GM19372 (cell line): ENCODE measurements around the gene KCNH2.

Experiments
- ATAC-seq: cut with Tn5 transposase; IDR thresholded peaks from one replicate; pipeline ENCODE4 v1.9.1; 2021; ENCODE audit warnings: mild to moderate bottlenecking, low read depth, moderate library complexity; ENCODE audit not compliant: unreplicated experiment

Gene KCNH2

GRCh38 chr7:150997075-150997511 lies 19.0 kb upstream of the KCNH2 start:
- no peak for ATAC-seq

DNA sequence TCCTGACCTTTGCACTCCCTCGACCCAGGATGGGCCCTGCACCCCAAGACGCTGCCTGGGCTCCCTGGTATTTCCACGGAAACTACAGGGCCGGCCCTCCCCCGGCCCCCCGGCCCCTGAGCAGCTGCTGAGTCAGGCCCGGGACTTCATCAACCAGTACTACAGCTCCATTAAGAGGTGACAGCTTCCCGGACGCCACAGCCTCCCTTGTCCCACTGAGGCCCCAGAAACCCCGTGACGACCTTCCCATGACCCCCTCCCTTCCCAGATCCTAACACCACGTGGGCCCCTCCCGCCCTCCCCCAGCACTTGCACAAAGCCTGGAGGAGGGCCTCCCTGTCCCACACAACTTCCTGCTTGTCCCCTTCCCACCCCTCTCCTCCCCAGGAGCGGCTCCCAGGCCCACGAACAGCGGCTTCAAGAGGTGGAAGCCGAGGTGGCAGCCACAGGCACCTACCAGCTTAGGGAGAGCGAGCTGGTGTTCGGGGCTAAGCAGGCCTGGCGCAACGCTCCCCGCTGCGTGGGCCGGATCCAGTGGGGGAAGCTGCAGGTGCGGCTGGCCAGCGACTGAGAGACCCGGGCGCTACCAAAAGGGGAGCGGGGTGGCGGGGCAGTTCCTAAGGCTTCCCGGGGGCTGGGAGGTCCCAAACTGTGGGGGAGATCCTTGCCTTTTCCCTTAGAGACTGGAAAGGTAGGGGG lies 18.4 kb upstream of the KCNH2 start:
- ATAC-seq, result no peak

GRCh38 chr7:150994838-150995510 lies 16.9 kb upstream of the KCNH2 start:
- no peak for ATAC-seq

DNA sequence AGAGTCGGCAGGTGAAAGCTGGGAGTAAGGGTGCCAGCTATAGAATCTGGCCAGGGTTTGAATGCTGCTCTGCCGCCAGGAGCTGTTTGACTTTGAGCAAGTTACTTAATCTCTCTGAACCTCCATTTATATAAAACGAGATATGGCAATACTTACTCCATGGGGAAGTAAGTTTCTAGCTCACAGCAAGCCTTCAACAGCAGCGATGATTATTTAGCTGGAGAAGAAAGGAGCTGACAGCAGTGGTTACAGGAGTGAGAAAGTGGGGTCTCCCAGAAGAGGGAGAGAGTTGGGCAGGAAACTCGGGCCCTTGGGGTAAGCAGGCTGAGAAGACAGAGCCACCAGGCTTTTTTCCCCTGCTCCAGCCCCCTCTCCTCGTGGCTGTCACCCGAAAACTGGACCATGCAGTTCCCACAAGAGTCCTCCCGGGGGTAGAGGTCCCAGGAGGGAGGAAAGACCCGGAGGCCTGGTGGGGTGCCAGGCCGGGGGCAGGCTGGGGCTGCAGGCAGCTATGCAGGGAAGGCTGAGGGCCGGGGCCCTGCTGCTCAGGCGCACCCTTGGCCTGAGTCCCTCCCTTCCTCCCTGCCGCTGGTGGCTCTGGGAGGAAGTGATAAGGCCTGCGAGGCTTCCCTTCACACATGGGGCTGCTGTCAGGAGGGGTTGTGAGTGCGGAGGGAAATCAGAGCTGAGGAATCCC lies 16.2 kb upstream of the KCNH2 start:
- no peak for ATAC-seq

DNA sequence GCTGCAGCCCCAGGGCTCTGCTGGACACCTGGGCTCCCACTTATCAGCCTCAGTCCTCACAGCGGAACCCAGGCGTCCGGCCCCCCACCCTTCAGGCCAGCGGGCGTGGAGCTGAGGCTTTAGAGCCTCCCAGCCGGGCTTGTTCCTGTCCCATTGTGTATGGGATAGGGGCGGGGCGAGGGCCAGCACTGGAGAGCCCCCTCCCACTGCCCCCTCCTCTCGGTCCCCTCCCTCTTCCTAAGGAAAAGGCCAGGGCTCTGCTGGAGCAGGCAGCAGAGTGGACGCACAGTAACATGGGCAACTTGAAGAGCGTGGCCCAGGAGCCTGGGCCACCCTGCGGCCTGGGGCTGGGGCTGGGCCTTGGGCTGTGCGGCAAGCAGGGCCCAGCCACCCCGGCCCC lies 15.4 kb upstream of the KCNH2 start:
- ATAC-seq, result no peak

- ATAC-seq, result no peak
Observed at GRCh38 chr7:150992833-150993302, 14.7 kb upstream of the KCNH2 start.

DNA sequence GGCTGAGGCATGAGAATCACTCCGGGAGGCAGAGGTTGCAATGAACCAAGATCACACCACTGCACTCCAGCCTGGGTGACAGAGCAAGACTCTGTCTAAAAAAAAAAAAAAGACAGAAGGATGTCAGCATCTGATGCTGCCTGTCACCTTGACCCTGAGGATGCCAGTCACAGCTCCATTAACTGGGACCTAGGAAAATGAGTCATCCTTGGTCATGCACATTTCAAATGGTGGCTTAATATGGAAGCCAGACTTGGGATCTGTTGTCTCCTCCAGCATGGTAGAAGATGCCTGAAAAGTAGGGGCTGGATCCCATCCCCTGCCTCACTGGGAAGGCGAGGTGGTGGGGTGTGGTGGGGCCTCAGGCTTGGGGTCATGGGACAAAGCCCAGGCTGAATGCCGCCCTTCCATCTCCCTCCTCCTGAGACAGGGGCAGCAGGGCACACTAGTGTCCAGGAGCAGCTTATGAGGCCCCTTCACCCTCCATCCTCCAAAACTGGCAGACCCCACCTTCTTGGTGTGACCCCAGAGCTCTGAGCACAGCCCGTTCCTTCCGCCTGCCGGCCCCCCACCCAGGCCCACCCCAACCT lies 14.0 kb upstream of the KCNH2 start:
- ATAC-seq, result no peak

- ATAC-seq, result no peak
Observed at GRCh38 chr7:150990416-150991186, 12.5 kb upstream of the KCNH2 start, which contains the start of gene NOS3. Gene NOS3 (plus strand): TSS chr7:150991017. CDS start chr7:150993804, 2,787 bp downstream.

DNA sequence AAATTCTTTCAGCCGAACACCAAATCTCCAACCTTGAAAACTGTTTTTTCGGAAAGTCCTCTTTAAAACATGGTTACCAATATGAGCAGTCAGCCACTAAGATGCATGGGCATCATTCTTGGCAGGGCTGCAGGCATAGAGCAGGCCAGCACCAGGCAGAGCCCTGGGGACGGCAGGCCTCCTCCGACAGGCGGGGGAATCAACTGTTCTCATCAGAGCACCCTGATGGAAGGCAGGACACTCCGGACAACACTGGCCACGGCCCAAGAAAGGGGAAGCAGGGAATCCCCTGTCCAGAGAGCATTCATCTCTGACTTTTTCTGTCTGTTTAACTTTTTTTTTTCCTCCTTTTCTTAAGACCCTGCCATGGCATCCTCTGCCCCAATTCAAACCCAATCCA lies 11.3 kb upstream of the KCNH2 start:
- no peak for ATAC-seq

DNA sequence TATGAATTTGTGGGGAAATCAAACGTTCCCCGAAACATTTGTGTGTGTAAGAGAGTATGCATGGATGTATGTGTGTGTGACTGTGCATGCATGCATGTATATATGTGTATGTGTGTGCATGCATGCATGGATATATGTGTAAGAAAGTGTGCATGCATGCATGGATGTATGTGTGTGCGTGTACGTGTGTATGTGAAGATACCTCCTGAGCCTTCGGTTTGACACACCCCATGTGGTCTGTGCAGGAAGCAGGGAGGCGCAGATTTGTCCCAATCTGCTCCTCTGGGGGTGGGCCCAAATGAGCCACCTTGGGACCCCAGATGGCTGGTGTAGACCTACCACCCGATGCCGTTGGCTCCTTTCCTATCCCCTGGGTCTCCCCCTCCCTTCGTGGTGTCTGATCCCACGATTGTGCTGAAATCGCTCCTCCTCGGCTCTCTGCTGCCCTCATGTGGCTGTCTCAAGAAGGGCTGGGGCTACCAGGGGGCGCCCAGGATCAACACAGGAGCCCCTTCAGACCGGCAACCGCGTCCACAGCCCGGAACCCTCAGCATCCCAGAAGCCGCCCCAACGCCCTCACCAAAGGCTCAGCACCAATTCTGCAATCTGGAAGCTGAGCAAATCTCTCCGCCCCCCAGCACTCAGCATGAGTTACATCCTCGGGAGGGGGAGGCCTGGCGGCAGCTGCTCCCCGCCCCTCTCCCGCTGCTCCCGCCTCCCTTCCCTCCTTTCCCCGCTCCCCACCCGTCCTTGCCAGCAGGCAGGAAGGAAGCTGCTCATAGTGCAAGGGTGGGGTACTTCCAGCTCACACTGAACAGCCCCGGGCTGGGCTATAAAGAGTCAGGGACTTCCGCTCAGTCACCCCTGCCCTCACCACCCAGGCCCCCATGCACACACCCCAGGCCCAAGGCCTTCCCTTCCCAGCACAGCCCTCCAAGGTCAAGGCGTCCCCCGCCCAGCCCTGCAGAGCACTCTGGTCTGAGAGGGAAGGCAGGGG lies 10.4 kb upstream of the KCNH2 start:
- no peak for ATAC-seq

GRCh38 chr7:150986556-150986955 lies 8.4 kb upstream of the KCNH2 start:
- no peak for ATAC-seq

GRCh38 chr7:150986099-150986512 lies 8.0 kb upstream of the KCNH2 start:
- no peak for ATAC-seq

GRCh38 chr7:150983893-150984368 lies 5.8 kb upstream of the KCNH2 start:
- no peak for ATAC-seq

GRCh38 chr7:150982351-150982750 lies 4.2 kb upstream of the KCNH2 start:
- ATAC-seq, result no peak

GRCh38 chr7:150981644-150982043 lies 3.5 kb upstream of the KCNH2 start:
- ATAC-seq, result no peak

- no peak for ATAC-seq
Observed at GRCh38 chr7:150980663-150981062, 2.5 kb upstream of the KCNH2 start.

GRCh38 chr7:150979713-150980390 lies 1.7 kb upstream of the KCNH2 start:
- ATAC-seq, result no peak

DNA sequence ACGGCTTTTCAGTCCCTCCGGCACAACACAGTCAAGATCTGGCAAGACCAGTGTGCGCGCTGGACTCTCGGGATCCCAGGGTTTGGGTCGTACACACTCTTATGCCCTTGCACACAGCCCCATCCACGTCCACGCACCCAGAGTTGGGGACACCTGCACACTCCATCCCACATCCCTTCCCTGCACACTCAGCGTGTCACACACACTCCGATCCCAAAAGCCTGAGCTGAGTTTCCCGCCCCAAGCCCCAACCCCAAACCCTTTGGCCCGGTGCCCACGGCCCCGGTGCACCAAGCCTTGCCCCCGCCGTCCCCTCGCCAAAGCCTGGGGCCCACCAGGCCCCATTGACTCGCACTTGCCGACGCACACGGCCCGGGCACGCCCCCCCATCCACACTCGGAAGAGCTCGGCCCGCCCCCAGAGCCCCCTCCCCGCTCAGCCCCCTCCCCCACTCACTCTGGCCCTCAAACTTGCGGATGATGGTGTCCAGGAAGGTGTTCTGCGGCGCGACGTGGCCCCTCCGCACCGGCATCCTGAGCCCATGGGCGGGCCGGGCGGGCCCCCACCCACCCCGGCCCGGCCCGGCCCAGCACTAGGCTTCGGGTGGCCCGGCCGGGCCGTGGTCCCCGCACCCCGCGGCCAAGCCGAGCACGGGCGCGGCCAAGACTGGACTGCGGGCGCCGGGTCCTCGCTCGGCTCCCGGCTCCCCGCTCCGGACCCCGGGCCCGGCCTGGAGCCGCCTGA lies 567 bp downstream of the KCNH2 start:
- ATAC-seq, result no peak
